Measurements from ENCODE around the gene DEFB116. TPM values are rescaled to one million over a fixed set of nuclear protein-coding genes. Genes with fewer than 3 reads are reported as not detected.

DEFB116 gene
- total and polyA plus RNA-seq, 2 of the 4 experiments (the other 2 are of a cell fraction): not detected

DNA sequence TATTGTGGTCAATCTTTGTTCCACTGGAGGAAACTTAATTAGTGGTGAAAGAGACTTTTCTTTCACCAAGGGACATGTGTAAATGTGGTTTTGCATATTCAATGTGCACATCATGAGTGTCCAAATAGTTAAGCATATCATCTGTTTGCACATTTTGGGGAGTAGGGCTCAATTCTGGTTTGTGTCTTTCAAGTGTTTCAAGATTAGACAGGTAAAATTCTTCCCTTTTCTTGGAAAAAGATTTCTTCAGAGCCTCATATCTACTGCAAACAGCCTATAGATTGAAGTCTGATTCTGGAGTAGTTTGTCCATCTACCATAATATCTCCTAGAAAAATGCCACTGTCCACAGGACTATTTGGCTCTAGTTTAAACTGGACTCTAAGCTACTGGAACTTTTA is 33.1 kb upstream of the DEFB116 start:
- H3K4ac ChIP-seq (ENCODE audit: low read depth, low read length): no peak overlapping the region
- CTCF ChIA-PET: interaction anchor here (0.6 kb wide), 1 partner anchor 29 kb away, joined by 3 read pairs; no protein-coding TSS in a partner anchor
- H3K18ac ChIP-seq (ENCODE audit: low read depth, low read length): no peak overlapping the region
- H3K14ac ChIP-seq (replicated peaks; ENCODE audit: low read depth, low read length): no peak overlapping the region
- H2AFZ ChIP-seq (replicated peaks; ENCODE audit: low read length, poor library complexity): no peak overlapping the region
- no peak overlapping the region for H3K23ac ChIP-seq (ENCODE audit: low read depth, low read length)
- DNase-seq (no peak), ATAC-seq (ENCODE audit: low read depth) (no peak)
- no peak overlapping the region for H4K8ac ChIP-seq (ENCODE audit: low read depth in 2 of 2, low read length in 2 of 2)
- dilution Hi-C loops (cut with HindIII; ENCODE audit: low sequenced_read_pairs, unreplicated experiment) (no loop called here), intact Hi-C loops (cut with micrococcal nuclease) (no loop called here), in situ Hi-C loops (cut with MboI; ENCODE audit: low sequenced_read_pairs) (no loop called here)
- no peak overlapping the region for H2BK15ac ChIP-seq (ENCODE audit: low read depth, low read length)
- H3K4me3 ChIP-seq (ENCODE audit: insufficient read depth, low read depth, low read length): no peak overlapping the region
- BruUV-seq (replicated peaks): no TSS peak
- H2AK9ac ChIP-seq (replicated peaks; ENCODE audit: low read depth, low read length, poor library complexity): no peak overlapping the region
- no peaks in the 10 kb centered on the region for H3K79me1 ChIP-seq (ENCODE audit: low read depth in 1 of 2, low read length in 2 of 2)
- no peak overlapping the region for H3K56ac ChIP-seq (ENCODE audit: extremely low read depth, insufficient read depth, low read length)
- H3K9me1 ChIP-seq (ENCODE audit: insufficient read depth, low read length): no peaks in the 10 kb centered on the region
- POLR2A ChIA-PET (ENCODE audit: unreplicated experiment): no interaction called here
- H2AK5ac ChIP-seq (ENCODE audit: low read depth, low read length): no peak overlapping the region
- no peak overlapping the region for H3K4me2 ChIP-seq (ENCODE audit: low read depth, low read length)
- H3K27me3 ChIP-seq (ENCODE audit: control insufficient read depth, insufficient read depth, low read length): no peaks in the 10 kb centered on the region
- H3K36me3 ChIP-seq (ENCODE audit: control insufficient read depth, insufficient read depth, low read length): no peaks in the 10 kb centered on the region
- H2BK120ac ChIP-seq (ENCODE audit: low read depth, low read length): no peak overlapping the region
- no peaks in the 10 kb centered on the region for H4K20me1 ChIP-seq (ENCODE audit: insufficient read depth, low read length)
- no peak overlapping the region for H3K9ac ChIP-seq (ENCODE audit: low read depth, low read length)
- no peak overlapping the region for H3K27ac ChIP-seq (ENCODE audit: insufficient read depth, low read length)
- H2BK20ac ChIP-seq (ENCODE audit: low read depth, low read length): no peak overlapping the region
- no peaks in the 10 kb centered on the region for H3K4me1 ChIP-seq (ENCODE audit: control insufficient read depth, insufficient read depth, low read length)
- no peak overlapping the region for H4K91ac ChIP-seq (ENCODE audit: insufficient read depth, low read depth, low read length)
- H4K5ac ChIP-seq (ENCODE audit: low read depth, low read length): no peak overlapping the region
- 0 out of 2 replicates have a peak, but pooled peaks cover 2% of the 10 kb centered on the region for H3K9me3 ChIP-seq (ENCODE audit: control insufficient read depth, insufficient read depth, low read length)
- no peak overlapping the region for H2BK5ac ChIP-seq (ENCODE audit: low read depth, low read length, poor library complexity, severe bottlenecking)
- TF ChIP-seq FOS (IDR thresholded peaks at IDR 0.05; ENCODE audit: low read depth, low read length) (no peak), RCOR1 (IDR thresholded peaks at IDR 0.05; ENCODE audit: insufficient replicate concordance, low read length) (no peak), NFE2L2 (IDR thresholded peaks at IDR 0.05; ENCODE audit: low read depth, low read length) (no peak), MAFK (IDR thresholded peaks at IDR 0.05; ENCODE audit: low read depth, low read length) (no peak), CHD1 (IDR thresholded peaks at IDR 0.05; ENCODE audit: low read depth, low read length) (no peak)

Data from IMR-90 (cell line).